Right cardiac atrium (tissue), 5 donors: ENCODE measurements around the gene APBB2. TPM values are rescaled to one million over a fixed set of nuclear protein-coding genes. Genes with fewer than 3 reads are reported as not detected.

ENCODE experiments used
- ATAC-seq, 2 donors: fragments of 200-7000 bp; cut with Tn5 transposase; one replicate each; pipeline versions ENCODE4 v1.8.0 to v1.9.1; 2020; ENCODE audit warnings: moderate library complexity in 2 of 2, mild to moderate bottlenecking in 1 of 2
- DNase-seq, 3 donors: peaks; one replicate each; pipeline ENCODE4 v3.0.0-alpha.2; 2020
- H3K27ac ChIP-seq: one replicate; pipeline ENCODE4 v1.5.1; 2013; ENCODE audit warnings: mild to moderate bottlenecking, low read length, control low read depth, moderate library complexity
- H3K27me3 ChIP-seq: one replicate; pipeline ENCODE4 v1.6.1; 2013; ENCODE audit not compliant: control insufficient read depth, insufficient read depth
- H3K4me1 ChIP-seq: one replicate; pipeline ENCODE4 v1.6.1; 2013; ENCODE audit warnings: low read length; ENCODE audit not compliant: control insufficient read depth, insufficient read depth
- H3K4me3 ChIP-seq: one replicate; pipeline ENCODE4 v1.5.1; 2013; ENCODE audit warnings: low read length, control low read depth
- H3K9me3 ChIP-seq: one replicate; pipeline ENCODE4 v1.6.1; 2013; ENCODE audit warnings: low read length; ENCODE audit not compliant: control insufficient read depth
- WGBS: extraction: QIAGEN DNeasy Blood & Tissue Kit; methylation state at CpG from one replicate; pipeline ENCODE4 v1.1.7; 2013; 5-methylcytosine and 5-hydroxymethylcytosine counted together
- intact Hi-C, 4 donors: fragments of 100-400 bp; cut with DNase I; formaldehyde crosslinking; loops; one replicate each; pipeline versions ENCODE4 v1.11.0 to v1.14.0; 2022 to 2023
- polyA plus RNA-seq: library from polyadenylated mRNA; stranded (reverse); fragments of 200-250 nt; gene quantifications from one replicate; pipeline ENCODE4 v1.2.3, GENCODE V29; 2013
- total RNA-seq, 4 donors: library from RNA; stranded (reverse); fragmentation: NEBNext Ultra II Directional; extraction: Animal tissue kit (Norgen Biotek cat#: 25700); gene quantifications; one replicate each; pipeline ENCODE4 v1.2.1, GENCODE V29; 2021
- donor health status: healthy with polysubstance abuse.
- donor health status: DM: no; HTN: yes; CAD: no.
- donor health status: DM: no; HTN: no; CAD: no.
- donor health status: DM: no; HTN: yes; CAD: no; lungs with severe emphysema.
- donor health status: DM: yes; HTN: yes; CAD: no.

Gene APBB2
- total and polyA plus RNA-seq, 5 donors = 12.7 to 46.2 (median 37.0) TPM

DNA sequence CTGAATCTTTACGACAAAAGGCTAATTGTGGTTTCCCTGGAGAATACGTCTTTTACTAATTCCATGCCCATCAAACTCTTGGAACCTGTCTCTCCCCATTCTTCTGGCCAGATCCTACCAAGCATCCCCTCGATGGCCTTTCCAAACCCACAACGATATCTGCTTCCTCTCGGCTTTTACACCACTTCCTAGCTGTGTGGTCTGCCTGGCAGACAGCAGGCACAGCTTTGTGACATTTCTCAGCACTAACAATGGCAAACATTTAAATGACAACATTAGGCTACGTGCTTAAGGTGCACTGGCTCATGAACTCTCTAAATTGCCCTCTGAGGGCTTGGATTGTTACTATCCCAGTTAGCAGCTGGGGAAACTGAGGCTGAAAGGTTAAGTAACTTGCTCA is 323.6 kb downstream of the APBB2 start:
- no peak overlapping the region for H3K27ac ChIP-seq
- ATAC-seq = no peak
- H3K4me1 ChIP-seq = no peaks in the 10 kb centered on the region
- intact Hi-C loops = no loop called here
- no peaks in the 10 kb centered on the region for H3K27me3 ChIP-seq
- 82% methylated on average over 6 of the region's 6 CpGs for WGBS
- H3K9me3 ChIP-seq = no peaks in the 10 kb centered on the region
- H3K4me3 ChIP-seq = no peak overlapping the region
- no peak for DNase-seq

DNA sequence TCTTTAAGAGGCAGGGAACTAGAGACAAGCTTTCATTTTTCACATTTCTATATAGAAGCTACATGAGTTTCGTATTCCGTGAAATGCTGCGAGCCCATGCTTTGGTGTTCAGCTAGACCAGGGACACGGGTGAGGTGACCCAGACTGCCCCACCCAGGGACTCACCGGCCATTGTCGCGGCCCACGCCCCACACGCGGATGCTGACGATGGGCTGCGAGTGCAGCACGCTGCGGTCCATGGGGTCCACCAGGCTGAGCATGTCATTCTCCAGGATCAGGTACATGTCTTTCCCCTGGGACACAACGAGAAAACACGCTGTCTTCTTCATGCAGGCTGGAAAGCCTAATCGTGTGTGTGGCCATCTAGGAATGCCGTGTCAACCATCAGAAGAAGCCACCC is 324.1 kb downstream of the APBB2 start:
- peak in 1 of 2 donors; percentile 25 for ATAC-seq
- no peak for DNase-seq
- WGBS = 95% methylated on average over 18 of the region's 18 CpGs
- intact Hi-C loops = no loop called here
- no peak overlapping the region for H3K4me3 ChIP-seq
- no peaks in the 10 kb centered on the region for H3K4me1 ChIP-seq
- no peaks in the 10 kb centered on the region for H3K27me3 ChIP-seq
- H3K27ac ChIP-seq = no peak overlapping the region
- H3K9me3 ChIP-seq = no peaks in the 10 kb centered on the region

DNA sequence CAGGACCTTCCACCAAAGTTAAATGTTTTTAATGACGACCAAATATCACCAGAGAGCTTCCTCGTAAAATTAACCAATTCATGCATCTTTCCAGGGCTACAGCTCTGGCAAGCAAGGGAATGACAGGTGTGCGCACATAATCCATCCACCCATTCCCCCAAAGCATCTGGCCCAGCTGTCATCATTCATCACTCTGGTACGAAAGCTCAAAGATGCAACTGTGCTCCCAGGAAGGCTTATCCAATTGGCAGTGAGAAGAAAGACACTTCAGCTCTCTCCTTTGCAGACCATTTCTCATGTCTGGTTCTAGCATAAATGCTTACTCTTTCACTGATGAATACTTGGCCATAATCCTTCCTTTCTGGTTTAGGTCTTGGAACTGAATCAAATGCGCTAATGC is 325.4 kb downstream of the APBB2 start:
- no peaks in the 10 kb centered on the region for H3K4me1 ChIP-seq
- H3K27ac ChIP-seq = no peak overlapping the region
- no peak overlapping the region for H3K4me3 ChIP-seq
- no peaks in the 10 kb centered on the region for H3K27me3 ChIP-seq
- ATAC-seq (no peak), DNase-seq (no peak)
- WGBS = 92% methylated on average over 5 of the region's 5 CpGs
- no peaks in the 10 kb centered on the region for H3K9me3 ChIP-seq
- intact Hi-C loops = no loop called here

DNA sequence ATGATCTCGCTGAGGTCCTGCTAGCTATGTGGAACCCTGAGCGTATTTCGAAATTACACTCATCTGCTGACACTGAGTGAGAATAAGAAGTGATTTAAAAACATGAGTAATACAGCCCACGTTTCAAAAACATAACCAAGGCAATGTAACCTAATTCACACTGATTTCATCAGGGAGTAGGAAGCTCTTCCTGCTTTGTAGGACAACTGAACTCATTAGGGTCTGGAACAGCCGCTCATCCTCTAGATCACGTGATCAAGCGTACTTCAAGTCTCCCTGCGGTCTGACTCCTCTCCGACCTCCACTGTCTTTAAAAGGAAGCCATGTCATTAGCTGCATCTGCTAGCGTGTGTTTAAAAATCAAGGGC is 326.6 kb downstream of the APBB2 start:
- Histone ChIP-seq H3K9me3 (no peaks in the 10 kb centered on the region), H3K27me3 (no peaks in the 10 kb centered on the region), H3K4me1 (no peaks in the 10 kb centered on the region), H3K27ac (no peak overlapping the region), H3K4me3 (no peak overlapping the region)
- no peak for ATAC-seq
- 74% methylated on average over 10 of the region's 10 CpGs for WGBS
- DNase-seq = no peak
- intact Hi-C loops = no loop called here

DNA sequence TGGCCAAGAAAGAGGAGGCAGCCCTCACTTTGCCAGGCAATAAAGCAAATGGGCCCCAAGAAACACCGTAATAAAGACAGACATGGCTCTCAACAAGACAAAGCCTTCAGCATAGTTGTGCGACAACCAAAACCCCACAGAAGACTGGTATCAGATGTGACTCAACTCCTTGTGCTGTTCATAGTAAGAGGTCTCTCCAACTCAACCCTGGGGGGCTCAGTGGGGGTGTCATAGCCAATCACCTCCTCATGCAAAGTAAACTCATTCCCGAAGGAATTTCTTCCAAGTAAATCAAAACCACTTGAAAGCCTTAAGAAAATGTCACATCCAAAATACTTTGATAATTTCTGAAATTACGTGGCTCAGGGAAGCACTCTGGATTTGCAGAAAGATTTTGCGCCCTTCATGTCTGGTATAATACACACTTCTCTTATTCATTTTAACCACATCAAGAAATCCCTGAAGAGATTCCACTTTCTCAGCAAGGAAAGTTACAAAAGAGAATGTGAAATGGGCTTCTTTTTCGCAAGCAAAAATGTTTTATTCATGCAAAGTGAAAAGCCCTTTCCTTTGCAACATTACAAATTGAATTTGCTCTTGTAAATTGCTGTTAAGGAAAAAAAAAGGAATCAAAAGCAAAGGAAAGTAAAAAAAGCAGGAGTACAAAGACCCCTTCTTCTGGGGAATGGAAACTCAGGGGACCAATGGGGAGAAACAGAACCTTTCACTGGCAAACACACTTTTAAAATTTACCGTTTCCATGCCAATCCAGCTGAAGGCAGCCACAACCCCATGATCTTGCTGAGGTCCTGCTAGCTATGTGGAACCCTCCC is 327.2 kb downstream of the APBB2 start:
- WGBS = 93% methylated on average over 7 of the region's 7 CpGs
- no peak overlapping the region for H3K4me3 ChIP-seq
- ATAC-seq = no peak
- intact Hi-C loops = no loop called here
- DNase-seq = no peak
- H3K27me3 ChIP-seq = no peaks in the 10 kb centered on the region
- H3K9me3 ChIP-seq = no peaks in the 10 kb centered on the region
- H3K27ac ChIP-seq = no peak overlapping the region
- H3K4me1 ChIP-seq = no peaks in the 10 kb centered on the region

DNA sequence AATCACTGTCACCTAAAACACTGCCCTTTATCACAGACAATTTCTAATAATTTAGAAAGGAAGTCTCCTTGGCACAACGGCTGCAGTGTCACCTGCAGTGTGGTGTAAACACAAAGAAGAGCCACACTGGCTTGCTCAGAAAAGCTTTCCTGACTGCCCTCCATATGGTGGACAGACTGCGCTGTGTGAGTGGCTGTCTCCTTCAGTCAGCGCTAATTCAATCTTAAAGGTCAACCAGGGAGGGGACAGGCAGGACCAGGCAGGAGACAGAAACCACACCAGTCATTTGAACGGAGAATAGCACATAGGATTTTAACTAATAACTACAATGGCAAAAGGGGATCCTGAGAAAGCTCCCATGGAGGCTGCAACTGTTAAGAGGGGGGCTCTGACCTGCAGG is 332.5 kb downstream of the APBB2 start:
- no peak for ATAC-seq
- no peaks in the 10 kb centered on the region for H3K9me3 ChIP-seq
- no peak for DNase-seq
- H3K27me3 ChIP-seq = no peaks in the 10 kb centered on the region
- H3K27ac ChIP-seq = no peak overlapping the region
- H3K4me3 ChIP-seq = no peak overlapping the region
- 90% methylated on average over 4 of the region's 4 CpGs for WGBS
- no peaks in the 10 kb centered on the region for H3K4me1 ChIP-seq
- intact Hi-C loops = no loop called here

DNA sequence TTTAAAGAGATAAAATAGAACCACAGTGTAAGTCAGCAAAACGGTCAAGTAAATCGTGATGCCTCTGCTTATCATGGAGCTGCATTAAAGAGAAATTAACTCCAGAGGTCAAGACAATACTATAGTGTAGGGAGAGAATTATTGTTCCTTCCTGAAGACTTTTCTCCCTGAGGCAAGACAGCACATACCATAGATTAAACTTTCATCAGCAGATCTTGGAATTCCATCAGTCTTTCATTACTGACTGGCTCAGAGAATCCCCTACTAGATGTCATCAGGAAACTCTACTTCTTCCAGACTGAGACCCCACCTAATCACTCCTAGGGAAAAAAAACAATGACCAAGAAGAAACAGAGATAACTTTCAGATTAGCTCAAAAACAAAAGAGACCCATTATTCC is 333.2 kb downstream of the APBB2 start:
- Histone ChIP-seq H3K4me3 (no peak overlapping the region), H3K27me3 (no peaks in the 10 kb centered on the region), H3K9me3 (no peaks in the 10 kb centered on the region), H3K27ac (no peak overlapping the region), H3K4me1 (no peaks in the 10 kb centered on the region)
- ATAC-seq (no peak), DNase-seq (no peak)
- intact Hi-C loops = no loop called here
- WGBS = 59% methylated on average over 2 of the region's 2 CpGs

DNA sequence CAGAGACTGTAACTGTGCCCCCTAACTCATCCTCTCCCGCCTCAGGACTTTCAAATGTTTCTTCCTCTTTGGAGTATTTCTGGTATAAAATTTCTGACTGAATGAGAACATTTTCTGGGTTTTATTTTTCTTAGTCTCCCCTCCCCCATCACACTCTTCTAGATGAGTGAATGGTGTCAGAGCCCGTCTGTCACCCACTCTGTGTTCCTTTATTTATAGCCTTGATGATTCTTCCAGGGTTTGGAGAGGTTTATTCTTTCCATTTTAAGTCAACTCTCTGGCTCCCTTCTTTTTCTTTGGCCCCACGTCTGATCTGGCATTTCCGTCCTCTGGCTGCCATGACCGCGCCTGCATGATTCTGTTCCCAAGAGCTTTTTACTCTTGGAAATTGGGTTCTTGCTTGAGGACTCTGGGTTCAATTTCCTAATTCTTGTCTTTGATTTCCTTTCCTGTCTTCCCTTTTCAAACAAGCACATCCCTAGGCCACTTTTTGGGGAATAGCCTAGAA is 335.7 kb downstream of the APBB2 start:
- no peaks in the 10 kb centered on the region for H3K9me3 ChIP-seq

DNA sequence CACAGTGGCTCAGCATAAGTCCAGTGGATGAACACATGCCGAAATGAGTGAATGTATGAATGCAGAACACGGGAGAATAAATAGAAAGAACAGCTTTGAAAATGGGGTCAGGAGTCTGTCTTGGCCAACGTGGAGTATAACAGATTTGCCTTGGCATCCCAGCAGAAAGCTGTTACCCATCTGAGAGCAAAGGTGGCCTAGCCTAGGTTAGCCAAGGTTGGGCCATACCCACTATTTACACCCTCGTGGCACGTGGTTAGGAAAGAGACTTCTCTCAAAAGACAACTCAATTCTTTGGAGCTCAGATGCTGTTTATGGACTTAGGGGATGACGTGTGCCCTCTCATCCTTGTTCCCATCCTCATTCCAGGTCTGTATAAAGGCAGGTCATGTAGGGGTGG is 337.3 kb downstream of the APBB2 start:
- 93% methylated on average over 6 of the region's 6 CpGs for WGBS
- no peaks in the 10 kb centered on the region for H3K27me3 ChIP-seq
- H3K4me3 ChIP-seq = no peak overlapping the region
- DNase-seq (no peak), ATAC-seq (no peak)
- H3K9me3 ChIP-seq = no peaks in the 10 kb centered on the region
- intact Hi-C loops = no loop called here
- H3K27ac ChIP-seq = no peak overlapping the region
- H3K4me1 ChIP-seq = no peaks in the 10 kb centered on the region

More for the DNA sequence above, 335.7 kb downstream of the APBB2 start:
- DNase-seq = no peak
- Histone ChIP-seq H3K27ac (no peak overlapping the region), H3K4me3 (no peak overlapping the region), H3K4me1 (no peaks in the 10 kb centered on the region), H3K27me3 (no peaks in the 10 kb centered on the region)
- peak; percentile 29 to 45 for ATAC-seq
- intact Hi-C loops = no loop called here
- WGBS = 77% methylated on average over 6 of the region's 6 CpGs

DNA sequence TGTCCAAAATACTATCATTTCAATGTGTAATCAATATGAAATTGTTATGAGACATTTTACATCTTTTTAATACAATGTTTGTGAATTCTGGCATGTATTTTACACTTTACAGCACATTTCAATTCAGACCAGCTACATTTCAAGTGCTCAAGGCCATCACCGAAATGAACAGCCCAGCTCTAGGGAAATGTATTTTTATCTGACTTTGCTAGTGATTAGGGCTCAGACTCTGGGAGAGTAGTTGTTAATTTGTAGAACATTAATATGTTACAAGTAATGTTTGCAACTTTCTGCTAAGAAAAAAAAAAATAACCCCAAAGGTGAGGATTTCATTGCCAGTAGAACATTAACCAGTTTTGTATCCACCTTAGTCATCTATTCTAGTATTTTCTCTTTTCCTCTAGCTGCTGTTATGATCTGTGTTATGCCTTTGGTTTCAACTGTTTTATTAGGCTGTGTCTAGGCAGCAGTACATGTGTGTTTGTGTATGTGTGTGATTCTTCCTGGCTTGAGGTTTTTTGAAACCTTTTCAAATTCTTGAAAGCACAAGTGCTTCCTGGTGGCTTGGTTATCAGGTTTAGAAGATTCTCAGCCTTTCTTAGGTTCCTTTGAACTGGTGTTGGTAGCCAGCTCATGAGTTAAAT is 338.7 kb downstream of the APBB2 start:
- Histone ChIP-seq H3K4me3 (no peak overlapping the region), H3K27me3 (no peaks in the 10 kb centered on the region), H3K9me3 (no peaks in the 10 kb centered on the region), H3K4me1 (no peaks in the 10 kb centered on the region), H3K27ac (no peak overlapping the region)
- intact Hi-C loops = no loop called here
- ATAC-seq = no peak
- 52% methylated on average over 1 of the region's 1 CpG for WGBS
- DNase-seq = no peak

DNA sequence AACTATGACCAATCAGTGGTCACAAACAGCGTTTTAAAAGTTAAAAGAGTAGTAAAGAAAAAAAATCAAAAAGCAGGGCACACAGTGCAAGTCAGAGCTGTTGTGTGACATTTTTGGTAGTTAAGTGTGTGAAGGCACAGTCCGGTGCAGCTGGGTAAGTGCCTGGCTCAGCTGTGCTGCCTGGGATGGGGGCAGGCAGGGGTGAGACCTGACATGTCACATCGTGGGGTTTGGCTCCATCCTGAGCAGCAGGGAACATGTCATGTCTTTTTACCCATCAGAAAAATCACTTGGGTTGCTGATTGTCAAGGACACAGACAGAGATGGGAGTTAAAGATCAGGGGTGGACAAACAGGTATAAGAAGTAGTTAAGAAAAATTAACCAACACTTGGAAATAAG is 339.4 kb downstream of the APBB2 start:
- ATAC-seq = peak; percentile 72 to 79
- 51% methylated on average over 3 of the region's 3 CpGs for whole genome bisulfite sequencing
- peak in 1 of 3 donors; percentile 66 for DNase-seq
- Histone ChIP-seq H3K27ac (no peak overlapping the region), H3K4me3 (no peak overlapping the region), H3K9me3 (no peaks in the 10 kb centered on the region), H3K27me3 (no peaks in the 10 kb centered on the region), H3K4me1 (no peaks in the 10 kb centered on the region)
- intact Hi-C loops = no loop called here
